ENCODE data around the gene ZNF532. TPM values are rescaled to one million over a fixed set of nuclear protein-coding genes. Genes with fewer than 3 reads are reported as not detected.

The ZNF532 gene
- total and polyA plus RNA-seq, 2 donors from 2014 or later: 5.7 to 76.3 TPM

- Histone ChIP-seq H3K9me3 (ENCODE audit: control insufficient read depth in 2 of 3, insufficient read depth in 1 of 3, low read length in 3 of 3) (no peaks in the 10 kb centered on the region), H3K27ac (ENCODE audit: low read depth in 2 of 2, low read length in 2 of 2) (no peak overlapping the region), H3K4me3 (ENCODE audit: low read length in 3 of 3) (no peak overlapping the region), H3K9ac (ENCODE audit: low read length in 3 of 3) (no peak overlapping the region), H3K4me1 (ENCODE audit: control insufficient read depth in 2 of 3, insufficient read depth in 2 of 3, low read depth in 1 of 3, low read length in 3 of 3) (peaks cover 3 to 9% (median 4%) of the 10 kb centered on the region in 3 donors), H3K27me3 (ENCODE audit: control insufficient read depth, insufficient read depth, low read length) (no peaks in the 10 kb centered on the region), H3K36me3 (ENCODE audit: control insufficient read depth in 2 of 3, insufficient read depth in 3 of 3, low read length in 3 of 3) (no peaks in the 10 kb centered on the region)
- TF ChIP-seq CTCF (IDR thresholded peaks at IDR 0.05; ENCODE audit: borderline replicate concordance, extremely low read depth, insufficient read depth): no peak
- DNase-seq (no peak), FAIRE-seq (no peak)
- intact Hi-C loops (cut with DNase I): no loop called here
Measured at GRCh38 chr18:58884680-58885079, 20.0 kb downstream of the ZNF532 start.

- Histone ChIP-seq H3K27me3 (ENCODE audit: control insufficient read depth, insufficient read depth, low read length) (no peaks in the 10 kb centered on the region), H3K27ac (ENCODE audit: low read depth in 2 of 2, low read length in 2 of 2) (peak overlapping the region in 1 of 2 donors; percentile 7), H3K36me3 (ENCODE audit: control insufficient read depth in 2 of 3, insufficient read depth in 3 of 3, low read length in 3 of 3) (no peaks in the 10 kb centered on the region), H3K9ac (ENCODE audit: low read length in 3 of 3) (no peak overlapping the region), H3K9me3 (ENCODE audit: control insufficient read depth in 2 of 3, insufficient read depth in 1 of 3, low read length in 3 of 3) (no peaks in the 10 kb centered on the region), H3K4me1 (ENCODE audit: control insufficient read depth in 2 of 3, insufficient read depth in 2 of 3, low read depth in 1 of 3, low read length in 3 of 3) (peaks cover 3 to 9% (median 6%) of the 10 kb centered on the region in 3 donors), H3K4me3 (ENCODE audit: low read length in 3 of 3) (no peak overlapping the region)
- no peak for FAIRE-seq
- DNase-seq: no peak
- intact Hi-C loops (cut with DNase I): no loop called here
- TF ChIP-seq CTCF (IDR thresholded peaks at IDR 0.05; ENCODE audit: borderline replicate concordance, extremely low read depth, insufficient read depth): no peak
Measured at GRCh38 chr18:58886431-58886830, 21.8 kb downstream of the ZNF532 start.

GRCh38 chr18:58886864-58887612 is 22.4 kb downstream of the ZNF532 start:
- Histone ChIP-seq H3K36me3 (ENCODE audit: control insufficient read depth in 2 of 3, insufficient read depth in 3 of 3, low read length in 3 of 3) (no peaks in the 10 kb centered on the region), H3K27ac (ENCODE audit: low read depth in 2 of 2, low read length in 2 of 2) (peak overlapping the region; percentile 47 to 71), H3K9ac (ENCODE audit: low read length in 3 of 3) (peak overlapping the region in 1 of 3 donors; percentile 62), H3K27me3 (ENCODE audit: control insufficient read depth, insufficient read depth, low read length) (no peaks in the 10 kb centered on the region), H3K9me3 (ENCODE audit: control insufficient read depth in 2 of 3, insufficient read depth in 1 of 3, low read length in 3 of 3) (no peaks in the 10 kb centered on the region), H3K4me1 (ENCODE audit: control insufficient read depth in 2 of 3, insufficient read depth in 2 of 3, low read depth in 1 of 3, low read length in 3 of 3) (peaks cover 0 to 9% (median 6%) of the 10 kb centered on the region in 3 donors), H3K4me3 (ENCODE audit: low read length in 3 of 3) (peak overlapping the region in 2 of 3 donors; percentile 6 to 37)
- intact Hi-C loops (cut with DNase I): no loop called here
- FAIRE-seq: no peak
- TF ChIP-seq CTCF (IDR thresholded peaks at IDR 0.05; ENCODE audit: borderline replicate concordance, extremely low read depth, insufficient read depth): no peak
- DNase-seq: no peak
